ENCODE data around the gene ADAMTS9.

- TF ChIP-seq ZNF274 (IDR thresholded peaks at IDR 0.05; ENCODE audit: low read depth, low read length) = no peak
- no peak for TF ChIP-seq YY1 (IDR thresholded peaks at IDR 0.05; ENCODE audit: insufficient read depth, insufficient read length)
These were observed 127.0 kb downstream of the ADAMTS9 start for GRCh38 chr3:64560791-64561190.
